Measurements from ENCODE around the gene MTFMT. TPM values are rescaled to one million over a fixed set of nuclear protein-coding genes. Genes with fewer than 3 reads are reported as not detected.
"Not testable (repeated sequence)": the region's sequence is repeated elsewhere in the genome, so short reads cannot be mapped to it uniquely, and the experiment has no call there.

Gene MTFMT
- total RNA-seq, result 22.1 and 27.1 TPM in 2 replicates

DNA sequence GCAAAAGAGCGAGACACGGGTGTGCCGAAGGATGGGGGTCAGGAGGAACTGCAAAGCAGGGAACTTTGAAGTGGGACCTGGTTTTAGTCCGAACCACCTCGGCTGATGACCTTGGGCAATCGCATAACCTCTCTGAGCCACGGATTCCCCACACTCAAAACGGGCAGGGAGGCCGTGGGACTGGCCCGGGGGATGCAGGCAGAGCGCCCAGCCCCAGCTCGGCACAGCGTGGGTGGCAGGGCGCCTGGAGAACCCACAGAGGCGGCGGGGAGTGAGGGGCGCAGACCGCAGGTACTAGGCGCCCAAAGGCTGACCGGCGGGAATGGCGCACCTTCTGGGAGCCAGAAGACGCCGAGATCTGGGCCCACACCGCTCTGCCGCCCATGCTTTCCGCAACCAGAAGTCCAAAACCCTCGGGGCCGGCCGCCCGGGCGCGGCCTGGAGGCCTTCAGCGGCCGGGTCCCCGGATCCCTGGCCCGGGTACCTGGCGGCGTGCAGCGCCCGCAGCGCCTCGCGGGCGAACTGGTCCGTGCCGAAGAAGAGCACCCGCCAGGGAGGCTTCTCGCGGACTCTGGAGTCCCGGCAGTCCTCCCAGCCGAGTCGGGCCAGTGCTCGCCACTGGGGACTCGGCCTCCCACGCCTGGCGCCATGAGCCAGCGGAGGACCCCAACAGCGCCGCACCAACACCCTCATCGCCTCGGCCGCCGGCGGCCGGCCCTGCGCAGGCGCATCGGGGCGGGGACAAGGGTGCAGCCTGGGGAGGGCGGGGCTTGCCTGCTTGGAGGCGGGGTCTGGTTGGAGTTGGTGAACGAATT, at the start of gene MTFMT:
Gene MTFMT, minus strand, starts transcription at position 719 of the 815 bp plus-strand sequence. Its CDS starts 26 bp downstream, at position 693.
- no peak for DNase-seq (ENCODE audit: low read depth)
- H3K4me3 ChIP-seq (ENCODE audit: low read depth, low read length), result peak within 1 kb of the TSS; percentile 86
- TF ChIP-seq, protein P1, sequence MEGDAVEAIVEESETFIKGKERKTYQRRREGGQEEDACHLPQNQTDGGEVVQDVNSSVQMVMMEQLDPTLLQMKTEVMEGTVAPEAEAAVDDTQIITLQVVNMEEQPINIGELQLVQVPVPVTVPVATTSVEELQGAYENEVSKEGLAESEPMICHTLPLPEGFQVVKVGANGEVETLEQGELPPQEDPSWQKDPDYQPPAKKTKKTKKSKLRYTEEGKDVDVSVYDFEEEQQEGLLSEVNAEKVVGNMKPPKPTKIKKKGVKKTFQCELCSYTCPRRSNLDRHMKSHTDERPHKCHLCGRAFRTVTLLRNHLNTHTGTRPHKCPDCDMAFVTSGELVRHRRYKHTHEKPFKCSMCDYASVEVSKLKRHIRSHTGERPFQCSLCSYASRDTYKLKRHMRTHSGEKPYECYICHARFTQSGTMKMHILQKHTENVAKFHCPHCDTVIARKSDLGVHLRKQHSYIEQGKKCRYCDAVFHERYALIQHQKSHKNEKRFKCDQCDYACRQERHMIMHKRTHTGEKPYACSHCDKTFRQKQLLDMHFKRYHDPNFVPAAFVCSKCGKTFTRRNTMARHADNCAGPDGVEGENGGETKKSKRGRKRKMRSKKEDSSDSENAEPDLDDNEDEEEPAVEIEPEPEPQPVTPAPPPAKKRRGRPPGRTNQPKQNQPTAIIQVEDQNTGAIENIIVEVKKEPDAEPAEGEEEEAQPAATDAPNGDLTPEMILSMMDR (conservative IDR thresholded peaks at IDR 0.05; ENCODE audit: low read depth, low read length), result peak; percentile 8

DNA sequence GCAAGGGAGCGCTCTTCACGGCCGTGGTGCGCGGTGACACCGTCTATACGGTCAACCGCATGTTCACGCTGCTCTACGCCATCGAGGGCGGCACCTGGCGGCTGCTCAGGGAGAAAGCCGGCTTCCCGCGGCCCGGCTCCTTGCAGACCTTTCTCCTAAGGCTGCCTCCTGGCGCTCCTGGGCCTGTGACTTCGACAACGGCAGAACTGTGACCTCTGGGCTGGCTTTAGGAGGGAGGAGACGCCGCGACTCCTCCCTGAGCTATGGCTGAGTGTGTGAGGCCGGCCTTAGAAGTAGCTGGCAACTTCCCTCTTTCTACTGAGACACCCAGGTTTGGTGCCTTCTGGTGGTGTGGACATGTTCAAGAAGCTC, 48.5 kb upstream of the MTFMT start:
- DNase-seq (ENCODE audit: low read depth), result no peak
- TF ChIP-seq, protein P1 (conservative IDR thresholded peaks at IDR 0.05; ENCODE audit: low read depth, low read length), result peak; percentile 69

DNA sequence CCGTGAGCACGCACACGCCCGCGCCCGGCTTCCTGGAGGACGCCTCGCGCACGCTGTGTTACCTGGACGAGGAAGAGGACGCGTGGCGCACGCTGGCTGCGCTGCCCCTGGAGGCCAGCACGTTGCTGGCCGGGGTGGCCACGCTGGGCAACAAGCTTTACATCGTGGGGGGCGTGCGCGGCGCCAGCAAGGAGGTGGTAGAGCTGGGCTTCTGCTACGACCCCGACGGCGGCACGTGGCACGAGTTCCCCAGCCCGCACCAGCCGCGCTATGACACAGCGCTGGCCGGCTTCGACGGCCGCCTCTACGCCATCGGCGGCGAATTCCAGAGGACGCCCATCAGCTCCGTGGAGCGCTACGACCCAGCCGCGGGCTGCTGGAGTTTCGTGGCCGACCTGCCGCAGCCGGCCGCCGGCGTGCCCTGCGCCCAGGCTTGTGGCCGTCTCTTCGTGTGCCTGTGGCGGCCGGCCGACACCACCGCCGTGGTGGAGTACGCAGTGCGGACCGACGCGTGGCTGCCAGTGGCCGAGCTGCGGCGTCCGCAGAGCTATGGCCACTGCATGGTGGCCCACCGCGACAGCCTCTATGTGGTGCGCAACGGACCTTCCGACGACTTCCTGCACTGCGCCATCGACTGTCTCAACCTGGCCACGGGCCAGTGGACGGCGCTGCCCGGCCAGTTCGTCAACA, 48.0 kb upstream of the MTFMT start:
- H3K4me3 ChIP-seq (ENCODE audit: low read depth, low read length), result no peak overlapping the region
- DNase-seq (ENCODE audit: low read depth), result no peak
- TF ChIP-seq, protein P1 (conservative IDR thresholded peaks at IDR 0.05; ENCODE audit: low read depth, low read length), result no peak

More for the DNA sequence above, 48.5 kb upstream of the MTFMT start:
- no peak overlapping the region for H3K4me3 ChIP-seq (ENCODE audit: low read depth, low read length)

DNA sequence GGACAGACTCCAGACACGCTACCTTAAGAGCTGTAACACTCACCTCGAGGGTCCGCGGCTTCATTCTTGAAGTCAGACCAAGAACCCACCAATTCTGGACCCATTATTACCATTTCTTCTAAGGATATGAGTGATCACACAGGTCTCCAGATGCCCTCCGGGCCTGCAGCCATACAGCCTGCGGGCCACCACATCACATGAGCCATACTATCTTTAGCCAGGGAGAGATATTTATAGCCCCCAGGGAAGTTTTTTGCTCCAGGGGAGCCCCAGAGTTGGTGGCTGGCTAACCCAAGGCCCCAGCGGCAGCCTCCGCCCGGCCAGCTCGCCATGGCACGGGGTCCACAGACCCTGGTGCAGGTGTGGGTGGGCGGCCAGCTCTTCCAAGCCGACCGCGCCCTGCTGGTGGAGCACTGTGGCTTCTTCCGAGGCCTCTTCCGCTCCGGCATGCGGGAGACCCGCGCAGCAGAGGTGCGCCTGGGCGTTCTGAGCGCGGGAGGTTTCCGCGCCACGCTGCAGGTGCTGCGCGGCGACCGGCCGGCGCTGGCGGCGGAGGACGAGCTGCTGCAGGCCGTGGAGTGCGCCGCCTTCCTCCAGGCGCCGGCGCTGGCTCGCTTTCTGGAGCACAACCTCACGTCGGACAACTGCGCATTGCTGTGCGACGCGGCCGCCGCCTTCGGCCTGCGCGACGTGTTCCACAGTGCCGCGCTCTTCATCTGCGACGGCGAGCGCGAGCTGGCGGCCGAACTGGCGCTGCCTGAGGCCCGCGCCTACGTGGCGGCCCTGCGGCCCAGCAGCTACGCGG, 47.2 kb upstream of the MTFMT start, which contains the start of gene KBTBD13:
Gene KBTBD13, plus strand, starts transcription at position 261 of the 805 bp plus-strand sequence. Its CDS starts 70 bp downstream, at position 331.
- no peak for DNase-seq (ENCODE audit: low read depth)
- no peak within 1 kb of the TSS for H3K4me3 ChIP-seq (ENCODE audit: low read depth, low read length)
- TF ChIP-seq, protein P1 (conservative IDR thresholded peaks at IDR 0.05; ENCODE audit: low read depth, low read length), result no peak

DNA sequence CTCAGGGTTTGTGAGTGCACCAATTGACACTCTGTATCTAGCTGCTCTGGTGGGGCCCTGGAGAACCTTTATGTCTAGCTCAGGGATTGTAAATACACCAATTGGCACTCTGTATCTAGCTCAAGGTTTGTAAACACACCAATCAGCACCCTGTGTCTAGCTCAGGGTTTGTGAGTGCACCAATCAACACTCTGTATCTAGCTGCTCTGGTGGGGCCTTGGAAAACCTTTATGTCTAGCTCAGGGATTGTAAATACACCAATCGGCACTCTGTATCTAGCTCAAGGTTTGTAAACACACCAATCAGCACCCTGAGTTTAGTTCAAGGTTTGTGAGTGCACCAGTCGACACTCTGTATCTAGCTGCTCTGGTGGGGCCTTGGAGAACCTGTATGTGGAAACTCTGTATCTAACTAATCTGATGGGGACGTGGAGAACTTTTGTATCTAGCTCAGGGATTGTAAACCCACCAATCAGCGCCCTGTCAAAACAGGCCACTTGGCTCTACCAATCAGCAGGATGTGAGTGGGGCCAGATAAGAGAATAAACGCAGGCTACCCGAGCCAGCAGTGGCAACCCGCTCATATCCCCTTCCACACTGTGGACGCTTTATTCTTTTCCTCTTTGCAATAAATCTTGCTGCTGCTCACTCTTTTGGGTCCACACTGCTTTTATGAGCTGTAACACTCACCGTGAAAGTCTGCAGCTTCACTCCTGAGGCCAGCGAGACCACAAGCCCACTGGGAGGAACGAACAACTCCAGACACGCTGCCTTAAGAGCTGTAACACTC, 46.4 kb upstream of the MTFMT start:
- not testable (repeated sequence) for H3K4me3 ChIP-seq (ENCODE audit: low read depth, low read length); DNase-seq (ENCODE audit: low read depth)

DNA sequence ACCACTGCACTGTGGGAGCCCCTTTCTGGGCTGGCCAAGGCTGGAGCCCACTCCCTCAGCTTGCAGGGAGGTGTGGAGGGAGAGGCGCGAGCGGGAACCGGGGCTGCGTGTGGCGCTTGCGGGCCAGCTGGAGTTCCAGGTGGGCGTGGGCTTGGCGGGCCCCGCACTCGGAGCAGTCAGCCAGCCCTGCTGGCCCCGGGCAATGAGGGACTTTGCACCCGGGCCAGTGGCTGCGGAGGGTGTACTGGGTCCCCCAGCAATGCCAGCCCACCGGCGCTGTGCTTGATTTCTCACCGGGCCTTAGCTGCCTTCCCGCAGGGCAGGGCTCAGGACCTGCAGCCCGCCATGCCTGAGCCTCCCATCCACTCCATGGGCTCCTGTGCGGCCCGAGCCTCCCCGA, 45.5 kb upstream of the MTFMT start:
- not testable (repeated sequence) for H3K4me3 ChIP-seq (ENCODE audit: low read depth, low read length); DNase-seq (ENCODE audit: low read depth)

DNA sequence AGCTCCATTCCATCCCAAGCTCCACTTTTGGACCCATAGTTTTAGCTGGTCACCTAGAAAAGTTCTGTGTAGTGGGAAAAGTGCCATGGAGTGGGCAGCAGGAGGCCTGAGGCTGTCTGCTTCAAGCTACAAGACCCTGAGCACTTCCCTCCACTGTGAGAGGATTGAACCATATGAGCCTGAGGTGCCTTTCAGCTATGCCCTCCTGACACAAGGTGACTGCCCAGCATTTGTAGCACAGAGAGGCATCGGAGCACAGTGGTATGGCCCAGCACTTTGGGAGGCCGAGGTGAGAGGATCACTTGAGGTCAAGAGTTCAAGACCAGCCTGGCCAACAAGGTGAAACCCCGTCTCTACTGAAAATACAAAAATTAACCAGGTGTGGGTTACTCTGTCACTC, 43.2 kb upstream of the MTFMT start:
- DNase-seq (ENCODE audit: low read depth), result no peak
- TF ChIP-seq, protein P1 (conservative IDR thresholded peaks at IDR 0.05; ENCODE audit: low read depth, low read length), result no peak
- no peak overlapping the region for H3K4me3 ChIP-seq (ENCODE audit: low read depth, low read length)

All from epithelial cell of proximal tubule (primary cell).